Activated CD4-positive, alpha-beta memory T cell treated with anti-CD3 and anti-CD28 coated beads for 36 hours (primary cell): Measurements from ENCODE around the gene RHBDF2. TPM values are rescaled to one million over a fixed set of nuclear protein-coding genes. Genes with fewer than 3 reads are reported as not detected.

Experiments
- CTCF ChIA-PET: fragments of 350-600 bp; sonication (Branson Sonifier 250); formaldehyde crosslinking; loops from one replicate; lab custom pipeline; 2021; ENCODE audit warnings: antibody characterized with exemption, inconsistent platforms; lab: Charles Lee
- POLR2A ChIA-PET: fragments of 350-600 bp; sonication (Branson Sonifier 250); formaldehyde crosslinking; loops from one replicate; lab custom pipeline; 2021; ENCODE audit warnings: antibody characterized with exemption; lab: Charles Lee
- DNase-seq: peaks from one replicate; pipeline ENCODE4 v3.0.0-alpha.2; 2020
- H3K27ac Mint-ChIP-seq: one replicate; pipeline ENCODE4 v1.8.0; 2021; ENCODE audit warnings: mixed read lengths
- H3K27me3 Mint-ChIP-seq: one replicate; pipeline ENCODE4 v1.8.0; 2021; ENCODE audit warnings: mixed read lengths
- H3K36me3 Mint-ChIP-seq: one replicate; pipeline ENCODE4 v1.8.0; 2021; ENCODE audit warnings: mixed read lengths
- H3K4me1 Mint-ChIP-seq: one replicate; pipeline ENCODE4 v1.8.0; 2021; ENCODE audit warnings: low read depth, mixed read lengths
- H3K4me3 Mint-ChIP-seq: one replicate; pipeline ENCODE4 v1.8.0; 2021; ENCODE audit warnings: mild to moderate bottlenecking, mixed read lengths
- H3K9me3 Mint-ChIP-seq: one replicate; pipeline ENCODE4 v1.8.0; 2021; ENCODE audit warnings: mixed read lengths
- intact Hi-C: fragments of 100-400 bp; cut with micrococcal nuclease; formaldehyde crosslinking; loops from one replicate; pipeline ENCODE4 v1.15.1; 2023
- total RNA-seq, 2 experiments: library from RNA; stranded (reverse); gene quantifications; one replicate each; pipeline ENCODE4 v1.2.3, GENCODE V29; 2021

Gene RHBDF2
- total RNA-seq, 2 experiments from 2014 or later: 28.9 to 30.0 TPM

DNA sequence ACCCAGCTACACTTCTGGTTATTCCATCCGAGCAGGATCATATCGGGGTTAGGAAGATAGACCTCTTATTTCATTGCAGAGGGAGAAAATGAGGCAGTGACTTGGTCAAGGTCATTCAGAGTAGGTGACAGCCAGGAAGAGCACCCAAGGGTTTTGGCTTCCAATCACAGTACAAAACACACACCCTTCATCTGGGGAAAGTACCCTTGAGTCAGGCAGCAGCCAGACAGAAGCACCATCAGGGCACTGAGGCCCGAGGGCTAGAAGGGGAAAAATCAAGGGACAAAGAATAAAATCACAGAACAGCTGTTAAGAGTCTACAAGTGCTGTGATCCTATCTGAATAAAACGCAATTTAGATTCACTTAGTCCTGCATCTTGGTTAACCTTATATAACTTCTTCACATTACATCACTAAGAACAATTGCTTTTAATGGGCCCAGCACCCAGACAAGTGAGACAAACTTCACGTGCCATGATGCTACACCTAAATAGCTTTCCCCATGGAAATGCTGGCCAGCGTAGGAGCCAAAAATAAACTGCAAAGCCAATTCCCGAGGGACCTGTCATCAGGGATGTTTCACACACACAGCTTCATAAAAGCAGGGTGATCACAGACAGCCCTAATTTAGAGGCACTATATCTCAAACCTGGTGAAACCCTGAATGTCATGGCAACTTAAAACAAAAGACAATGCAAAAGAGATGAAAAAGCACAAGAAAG is 53.1 kb downstream of the RHBDF2 start:
- Mint-ChIP-seq H3K9me3 (no peaks in the 10 kb centered on the region), H3K4me3 (no peak overlapping the region), H3K27ac (no peak overlapping the region), H3K4me1 (peaks cover 74% of the 10 kb centered on the region), H3K27me3 (no peaks in the 10 kb centered on the region), H3K36me3 (no peaks in the 10 kb centered on the region)
- ChIA-PET POLR2A (no interaction called here), CTCF (interaction anchor here (0.6 to 5.1 kb wide), 2 partner anchors 50 to 63 kb away, joined by 3 to 16 read pairs; no protein-coding TSS in a partner anchor)
- peak; percentile 47 for DNase-seq
- intact Hi-C loops: loop anchor here (5.0 kb wide), 1 partner anchor 41 kb away; no protein-coding TSS in a partner anchor

DNA sequence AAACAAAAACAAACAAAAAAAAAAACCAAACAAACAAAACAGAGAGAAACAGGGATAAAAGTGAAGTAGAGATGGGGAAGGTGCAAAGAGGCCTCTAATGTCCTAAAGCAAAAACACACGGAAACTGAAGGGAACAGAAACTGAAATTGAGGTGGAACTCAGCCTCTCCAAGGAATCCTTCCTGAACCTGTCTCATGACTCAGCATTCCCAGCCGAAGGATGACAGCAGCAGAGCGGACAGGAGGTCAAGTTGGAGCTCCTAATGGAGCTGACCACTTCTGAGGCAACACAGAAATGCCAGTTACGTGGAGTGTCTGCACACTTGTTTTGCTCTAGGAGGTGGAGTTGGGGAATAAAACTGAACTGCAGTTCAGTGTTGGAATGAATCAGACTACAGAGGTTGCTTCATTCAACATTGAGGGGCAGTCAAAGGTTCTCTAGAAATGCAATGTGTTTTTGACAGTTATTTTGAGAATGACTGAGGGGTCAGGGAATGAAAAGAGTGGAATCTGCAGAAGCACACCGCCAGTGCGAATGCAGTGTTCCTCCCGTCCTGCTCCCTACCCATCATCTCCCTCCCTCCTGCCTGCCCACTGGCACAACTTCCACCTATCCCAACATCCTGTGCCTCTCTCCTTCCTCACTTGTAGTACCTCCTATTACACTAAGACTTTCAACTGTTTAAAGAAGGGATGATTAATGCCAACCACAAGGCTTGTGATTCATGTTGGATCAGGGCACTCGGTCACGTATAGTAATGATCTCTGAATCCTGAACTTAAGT is 54.6 kb downstream of the RHBDF2 start:
- POLR2A ChIA-PET: no interaction called here

DNA sequence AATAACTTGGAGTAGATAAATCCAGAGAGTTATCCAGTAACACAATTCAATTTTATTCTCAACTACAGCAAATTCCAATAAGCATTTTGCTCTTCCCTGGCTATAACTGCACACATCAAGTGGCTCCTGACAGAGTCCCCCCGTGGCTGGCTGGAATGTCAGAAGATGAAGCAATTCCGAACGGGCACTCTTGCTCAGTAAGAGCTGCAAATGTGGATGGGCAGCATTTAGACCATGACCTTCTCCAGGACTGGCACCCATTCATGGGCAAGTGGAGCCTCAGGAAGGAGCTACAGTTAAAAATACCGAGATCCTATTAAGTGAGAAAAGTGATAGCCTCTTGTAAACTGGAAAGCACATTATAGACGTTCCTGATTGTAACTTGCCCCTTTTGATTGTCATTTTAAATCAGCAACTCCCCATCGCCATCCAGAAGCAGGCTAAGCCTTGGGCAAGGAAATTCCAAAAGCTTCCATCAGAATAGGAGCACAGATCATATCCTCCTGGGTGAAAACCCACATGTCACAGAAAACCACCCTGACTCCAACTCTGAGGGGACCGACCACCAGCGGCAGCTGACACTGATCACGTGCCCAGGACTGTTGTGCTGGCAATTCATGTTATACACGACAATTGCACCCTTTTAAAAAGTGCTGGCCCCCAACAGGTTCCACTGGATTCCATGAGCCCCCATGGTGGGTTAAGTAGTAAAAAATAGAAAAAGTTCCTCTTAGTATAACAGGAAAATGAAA is 55.4 kb downstream of the RHBDF2 start:
- Mint-ChIP-seq H3K4me3 (no peak overlapping the region), H3K27me3 (no peaks in the 10 kb centered on the region), H3K9me3 (no peaks in the 10 kb centered on the region), H3K27ac (no peak overlapping the region), H3K4me1 (peaks cover 80% of the 10 kb centered on the region), H3K36me3 (no peaks in the 10 kb centered on the region)
- intact Hi-C loops: loop anchor here (5.0 kb wide), 1 partner anchor 39 kb away; no protein-coding TSS in a partner anchor
- POLR2A ChIA-PET: interaction anchor here (0.7 kb wide), 1 partner anchor 12 kb away, joined by 3 read pairs; no protein-coding TSS in a partner anchor
- no peak for DNase-seq
- CTCF ChIA-PET: interaction anchor here (0.7 to 1.2 kb wide), 5 partner anchors 11 to 1157 kb away, joined by 3 read pairs; partner anchors contain the start of gene CDK3

More for the DNA sequence above, 54.6 kb downstream of the RHBDF2 start:
- no peaks in the 10 kb centered on the region for H3K9me3 Mint-ChIP-seq
- CTCF ChIA-PET: interaction anchor here (1.0 kb wide), 1 partner anchor 11 kb away, joined by 3 read pairs; no protein-coding TSS in a partner anchor
- DNase-seq: peak; percentile 24
- no peaks in the 10 kb centered on the region for H3K36me3 Mint-ChIP-seq
- H3K27me3 Mint-ChIP-seq: no peaks in the 10 kb centered on the region
- H3K4me1 Mint-ChIP-seq: peaks cover 82% of the 10 kb centered on the region
- no peak overlapping the region for H3K4me3 Mint-ChIP-seq
- peak overlapping the region; percentile 43 for H3K27ac Mint-ChIP-seq
- intact Hi-C loops: loop anchor here (5.0 kb wide), 1 partner anchor 39 kb away; no protein-coding TSS in a partner anchor

DNA sequence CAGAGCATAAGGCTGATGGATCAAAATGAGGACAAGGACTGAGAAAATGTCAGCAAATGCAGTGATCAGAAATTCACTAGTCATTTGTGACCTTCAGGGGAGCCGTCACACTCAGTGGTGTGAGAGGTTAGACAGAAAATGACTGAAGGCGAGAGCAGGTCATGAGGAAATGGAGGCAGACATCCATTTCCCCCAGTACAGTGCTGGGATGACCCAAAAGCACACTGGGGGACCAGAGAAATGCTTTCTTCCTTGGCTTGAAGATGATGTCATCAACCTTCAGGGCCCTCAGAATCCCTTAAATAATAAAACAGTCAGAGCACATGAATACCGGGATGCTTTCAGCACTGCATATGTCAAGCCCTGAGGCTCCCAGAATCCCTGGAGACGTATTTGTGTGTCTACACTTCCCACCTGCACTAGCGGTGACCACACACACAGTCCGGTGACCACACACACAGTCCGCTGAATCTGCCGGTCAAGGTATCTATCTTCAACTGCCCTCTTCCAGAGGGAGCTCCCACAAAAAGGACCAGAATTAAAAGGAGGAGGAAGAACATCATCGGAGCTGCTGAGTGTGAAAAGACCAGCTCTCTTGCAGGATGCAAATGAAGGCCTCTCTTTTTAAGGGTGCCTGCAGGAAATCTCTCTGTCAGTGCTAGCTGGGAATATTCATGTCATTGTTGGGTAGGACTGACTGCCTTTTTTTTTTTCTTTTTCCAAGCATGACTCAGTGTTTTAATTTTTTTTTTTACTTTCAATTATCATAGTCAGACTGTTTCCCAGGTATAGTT is 56.5 kb downstream of the RHBDF2 start:
- peaks cover 73% of the 10 kb centered on the region for H3K4me1 Mint-ChIP-seq
- H3K36me3 Mint-ChIP-seq: no peaks in the 10 kb centered on the region
- H3K4me3 Mint-ChIP-seq: no peak overlapping the region

DNA sequence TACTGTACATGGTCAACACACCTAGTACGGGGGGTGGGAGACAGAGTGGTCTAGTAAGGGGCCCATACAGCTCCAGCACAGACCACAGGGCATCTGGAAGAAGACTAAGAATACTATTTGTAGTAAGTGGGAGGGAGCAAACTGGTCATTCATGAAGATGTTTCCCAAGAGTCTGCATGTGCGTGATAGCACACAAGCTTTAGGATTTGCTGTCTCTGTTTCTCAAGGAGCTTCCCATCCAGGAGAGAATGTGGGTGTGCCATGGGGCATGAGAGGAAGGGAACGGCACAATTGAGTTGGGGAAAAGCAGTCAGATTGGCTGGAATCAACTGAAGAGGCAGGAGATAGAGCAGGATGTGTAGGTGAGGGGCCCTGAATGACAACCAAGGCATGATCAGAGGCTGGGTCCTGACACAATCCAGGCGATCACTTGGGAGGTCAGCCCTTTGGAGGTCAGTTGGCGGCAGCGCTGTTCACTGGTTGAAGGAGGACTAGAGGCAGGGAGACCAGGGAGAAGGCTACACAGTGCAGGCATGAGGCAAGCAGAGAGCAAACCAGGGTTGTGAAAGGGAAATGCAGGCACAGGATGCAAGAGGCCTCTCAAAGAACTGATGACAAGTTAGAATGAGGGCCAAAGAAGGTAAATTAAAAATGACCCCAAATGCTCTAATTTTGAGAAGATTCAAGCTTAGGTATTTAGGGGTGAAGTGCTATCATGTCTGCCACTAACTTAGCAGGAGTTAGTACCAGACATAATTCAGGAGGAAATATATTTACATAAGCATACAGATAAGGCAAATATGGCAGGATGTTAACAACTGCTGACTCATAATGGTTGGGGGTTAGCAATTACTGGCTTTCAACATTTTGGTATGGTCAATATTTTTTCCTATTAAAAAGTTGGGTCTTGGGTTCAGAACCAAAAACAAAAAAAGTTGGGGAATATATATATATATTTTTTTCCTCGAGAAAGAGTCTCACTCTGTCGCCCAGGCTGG is 58.6 kb downstream of the RHBDF2 start:
- POLR2A ChIA-PET: no interaction called here
- peaks cover 60% of the 10 kb centered on the region for H3K4me1 Mint-ChIP-seq
- no peak overlapping the region for H3K27ac Mint-ChIP-seq
- no peaks in the 10 kb centered on the region for H3K36me3 Mint-ChIP-seq
- H3K4me3 Mint-ChIP-seq: no peak overlapping the region
- DNase-seq: no peak
- intact Hi-C loops: no loop called here
- H3K27me3 Mint-ChIP-seq: no peaks in the 10 kb centered on the region
- CTCF ChIA-PET: interaction anchor here (1.2 to 2.5 kb wide), 3 partner anchors 45 to 81 kb away, joined by 3 to 8 read pairs (median 5); partner anchors contain the start of gene SPHK1
- no peaks in the 10 kb centered on the region for H3K9me3 Mint-ChIP-seq

More for the DNA sequence above, 56.5 kb downstream of the RHBDF2 start:
- ChIA-PET CTCF (interaction anchor here (0.6 to 2.5 kb wide), 7 partner anchors 10 to 1159 kb away, joined by 3 to 9 read pairs (median 3); partner anchors contain the start of genes CDK3 and SPHK1), POLR2A (interaction anchor here (0.6 to 0.7 kb wide), 3 partner anchors 10 to 567 kb away, joined by 3 to 6 read pairs (median 3); no protein-coding TSS in a partner anchor)
- no peaks in the 10 kb centered on the region for H3K9me3 Mint-ChIP-seq
- H3K27ac Mint-ChIP-seq: peak overlapping the region; percentile 2
- no peak for DNase-seq
- intact Hi-C loops: loop anchor here (5.0 kb wide), 1 partner anchor 37 kb away; no protein-coding TSS in a partner anchor
- no peaks in the 10 kb centered on the region for H3K27me3 Mint-ChIP-seq

DNA sequence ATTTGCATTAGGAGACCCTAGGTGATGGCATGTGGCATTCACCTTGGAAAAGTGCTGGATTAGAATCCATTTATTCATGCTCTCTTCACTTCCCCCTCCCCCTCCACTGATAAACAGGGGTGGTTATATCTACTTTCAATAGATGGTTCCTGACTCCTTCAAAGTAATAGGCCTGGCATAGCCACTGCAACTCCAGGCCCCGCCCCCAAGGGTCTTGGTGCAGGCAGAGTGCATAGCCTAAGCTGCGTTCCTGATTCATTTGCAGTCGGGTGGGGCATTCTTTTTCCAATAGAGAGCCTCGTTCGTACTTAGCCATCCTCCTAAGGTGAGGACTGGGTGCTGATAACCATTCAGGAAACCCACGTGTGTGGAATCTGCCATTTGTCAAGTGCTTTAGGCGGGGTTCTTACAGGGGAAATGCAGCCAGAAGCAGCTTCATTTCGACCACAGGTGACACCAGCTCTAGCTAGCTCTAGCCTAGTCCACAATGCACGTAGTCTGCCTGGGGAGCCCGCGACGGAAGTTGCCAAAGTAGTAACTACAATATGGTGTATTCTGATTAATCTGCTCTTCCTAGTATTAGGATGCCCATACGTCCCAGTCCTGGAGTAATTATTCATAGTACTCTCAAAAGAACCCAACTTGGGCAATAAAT is 59.4 kb downstream of the RHBDF2 start:
- ChIA-PET CTCF (no interaction called here), POLR2A (no interaction called here)
- Mint-ChIP-seq H3K9me3 (no peaks in the 10 kb centered on the region), H3K27ac (no peak overlapping the region), H3K36me3 (no peaks in the 10 kb centered on the region), H3K27me3 (no peaks in the 10 kb centered on the region), H3K4me3 (no peak overlapping the region), H3K4me1 (peaks cover 51% of the 10 kb centered on the region)
- intact Hi-C loops: no loop called here
- no peak for DNase-seq

DNA sequence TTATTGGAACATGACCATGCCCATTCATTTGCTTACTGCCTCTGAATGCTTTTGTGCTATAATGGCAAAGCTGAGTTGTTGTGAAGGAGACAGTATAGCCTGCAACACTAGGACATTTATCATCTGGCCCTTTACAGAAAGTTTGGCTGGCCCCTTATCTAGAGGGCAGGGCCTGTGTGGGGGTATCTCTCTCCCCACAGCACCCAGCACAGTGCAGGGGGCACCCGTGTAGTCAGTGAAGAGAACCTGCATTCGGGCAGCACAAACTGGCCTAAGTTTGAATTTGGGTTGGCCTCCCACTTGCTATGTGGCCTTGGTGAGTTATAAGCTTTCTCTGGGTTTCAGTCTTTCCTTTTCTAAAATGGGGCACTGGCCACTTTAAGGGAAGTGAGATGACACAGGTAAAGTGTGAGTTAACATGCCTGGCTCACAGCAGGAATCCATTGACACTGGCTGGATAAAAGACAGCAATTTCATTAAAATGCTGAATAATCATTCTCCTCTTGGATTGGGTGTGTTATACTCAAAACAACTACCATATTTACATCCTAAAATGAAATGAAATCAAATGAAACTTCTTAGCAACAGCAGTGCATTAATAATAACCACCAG is 60.4 kb downstream of the RHBDF2 start:
- Mint-ChIP-seq H3K27ac (no peak overlapping the region), H3K27me3 (no peaks in the 10 kb centered on the region), H3K36me3 (no peaks in the 10 kb centered on the region), H3K4me3 (no peak overlapping the region), H3K4me1 (peaks cover 42% of the 10 kb centered on the region), H3K9me3 (no peaks in the 10 kb centered on the region)
- DNase-seq: no peak
- POLR2A ChIA-PET: no interaction called here
- CTCF ChIA-PET: interaction anchor here (0.6 kb wide), 1 partner anchor 62 kb away, joined by 3 read pairs; no protein-coding TSS in a partner anchor
- intact Hi-C loops: no loop called here

DNA sequence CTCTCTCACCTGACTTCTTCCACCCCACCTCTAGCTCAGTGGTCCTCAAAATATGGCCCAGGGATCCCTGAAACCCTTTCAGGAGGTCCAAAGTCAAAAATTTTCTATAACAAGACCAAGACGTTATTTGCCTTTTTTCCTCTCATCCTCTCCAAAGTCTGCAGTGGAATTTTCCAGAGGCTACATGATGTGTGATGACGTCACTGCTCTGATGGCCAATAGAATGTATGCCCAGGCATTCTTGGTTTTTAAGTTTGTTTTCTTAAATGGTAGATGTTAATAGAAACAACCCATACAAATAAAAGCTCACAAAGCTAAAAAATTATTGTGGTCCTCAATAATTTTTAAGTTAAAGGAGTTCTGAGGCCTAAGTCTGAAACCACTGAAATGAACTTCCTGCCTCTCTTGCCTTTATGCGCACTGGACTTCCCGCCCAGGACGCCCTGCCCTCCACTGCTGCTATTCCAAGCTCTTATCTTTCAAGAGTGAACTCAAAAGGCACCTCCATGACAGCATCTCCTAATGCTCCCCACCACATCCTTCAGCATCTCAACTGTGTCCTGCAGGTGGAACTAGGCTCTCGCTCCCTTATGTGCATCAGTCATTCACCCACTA is 61.8 kb downstream of the RHBDF2 start:
- H3K4me3 Mint-ChIP-seq: no peak overlapping the region
- DNase-seq: no peak
- H3K36me3 Mint-ChIP-seq: no peaks in the 10 kb centered on the region
- ChIA-PET POLR2A (no interaction called here), CTCF (no interaction called here)
- no peak overlapping the region for H3K27ac Mint-ChIP-seq
- peaks cover 28% of the 10 kb centered on the region for H3K4me1 Mint-ChIP-seq
- H3K27me3 Mint-ChIP-seq: no peaks in the 10 kb centered on the region
- no peaks in the 10 kb centered on the region for H3K9me3 Mint-ChIP-seq
- intact Hi-C loops: no loop called here

DNA sequence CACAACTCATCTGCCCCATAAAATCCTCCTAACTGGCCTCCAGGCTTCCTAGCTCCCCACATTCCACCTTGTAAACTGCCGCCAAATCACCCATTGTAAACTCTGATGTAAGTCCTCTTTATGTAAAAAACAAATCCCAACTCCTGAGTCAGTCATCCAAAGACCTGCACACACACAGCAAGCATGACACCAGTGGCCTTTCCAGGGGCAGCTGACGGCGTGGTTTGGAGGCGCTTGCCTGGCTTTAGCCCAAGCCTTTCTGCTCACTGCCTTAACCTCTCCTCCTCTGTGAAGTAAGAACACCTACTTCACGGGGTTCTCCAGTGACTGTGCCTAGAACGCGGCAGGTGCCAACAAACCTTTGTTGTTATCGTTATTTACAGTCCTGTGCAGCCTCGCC is 62.3 kb downstream of the RHBDF2 start:
- DNase-seq: no peak
- H3K9me3 Mint-ChIP-seq: no peaks in the 10 kb centered on the region
- ChIA-PET POLR2A (no interaction called here), CTCF (interaction anchor here (1.1 kb wide), 1 partner anchor 53 kb away, joined by 3 read pairs; no protein-coding TSS in a partner anchor)
- H3K4me3 Mint-ChIP-seq: no peak overlapping the region
- no peaks in the 10 kb centered on the region for H3K36me3 Mint-ChIP-seq
- H3K4me1 Mint-ChIP-seq: peaks cover 26% of the 10 kb centered on the region
- no peaks in the 10 kb centered on the region for H3K27me3 Mint-ChIP-seq
- intact Hi-C loops: no loop called here
- no peak overlapping the region for H3K27ac Mint-ChIP-seq
